Measurements from ENCODE around the gene CDK6.
"Not testable (repeated sequence)": the region's sequence is repeated elsewhere in the genome, so short reads cannot be mapped to it uniquely, and the experiment has no call there.

Gene CDK6

DNA sequence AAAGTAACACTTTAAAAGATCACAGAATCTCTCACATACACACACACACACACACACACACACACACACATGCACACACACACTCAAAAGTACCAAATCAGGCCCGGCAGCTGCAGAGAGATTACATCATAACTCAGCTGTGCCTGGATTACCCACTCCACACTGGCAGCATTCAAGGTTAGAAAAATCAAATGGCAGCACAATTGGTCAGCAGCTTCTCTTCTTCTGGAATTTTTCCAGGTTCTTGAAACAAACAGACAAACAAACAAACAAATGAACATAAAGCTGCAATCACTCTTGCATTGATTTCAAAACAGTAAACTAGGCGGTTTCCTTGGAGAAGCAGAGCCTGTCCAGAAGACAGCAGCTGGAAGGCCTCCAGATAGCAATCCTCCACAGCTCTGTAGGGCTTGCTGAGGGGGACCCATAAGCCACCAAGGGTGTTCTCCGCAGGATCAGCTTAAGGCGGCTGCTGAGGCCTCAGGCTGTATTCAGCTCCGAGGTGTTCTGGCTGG, 221.7 kb downstream of the CDK6 start:
- FAIRE-seq: no peak

DNA sequence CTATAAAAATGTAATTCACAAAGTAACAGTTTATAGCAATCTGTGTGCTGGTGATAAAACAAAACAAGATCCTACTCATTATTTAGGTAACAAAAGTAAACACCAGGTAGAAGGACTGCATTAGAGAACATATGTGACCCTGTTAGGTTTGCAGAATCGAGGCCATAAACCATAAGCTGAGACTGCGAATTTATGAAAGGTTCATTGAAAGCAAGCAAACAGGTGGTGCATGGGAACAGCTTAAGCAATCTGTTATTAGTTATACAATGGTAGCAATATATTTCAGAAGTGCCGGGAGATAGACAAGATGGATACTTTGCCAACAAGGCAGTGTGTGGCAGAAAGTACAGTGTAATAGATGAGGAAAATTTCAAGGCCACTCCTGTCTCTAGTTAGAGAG, 222.7 kb downstream of the CDK6 start:
- FAIRE-seq: no peak

DNA sequence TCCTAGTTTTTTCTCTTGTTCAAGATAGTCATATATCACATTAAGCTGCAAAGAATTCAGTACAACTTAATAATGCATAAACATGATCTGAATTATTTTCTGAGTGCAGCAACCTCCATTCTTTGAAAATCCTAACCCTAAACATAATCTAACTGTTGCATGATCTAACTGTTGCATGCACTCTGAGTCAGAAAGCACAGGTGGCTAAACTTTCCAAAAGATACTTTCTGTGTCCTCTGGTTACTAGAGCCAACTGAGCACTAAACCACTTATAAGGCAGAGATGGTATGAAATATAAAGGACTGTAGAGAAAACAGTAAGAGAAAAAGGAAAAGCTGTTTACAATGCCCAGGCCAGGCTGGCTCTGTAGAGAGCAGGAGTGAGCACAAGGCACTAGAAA, 223.2 kb downstream of the CDK6 start:
- no peak for FAIRE-seq

DNA sequence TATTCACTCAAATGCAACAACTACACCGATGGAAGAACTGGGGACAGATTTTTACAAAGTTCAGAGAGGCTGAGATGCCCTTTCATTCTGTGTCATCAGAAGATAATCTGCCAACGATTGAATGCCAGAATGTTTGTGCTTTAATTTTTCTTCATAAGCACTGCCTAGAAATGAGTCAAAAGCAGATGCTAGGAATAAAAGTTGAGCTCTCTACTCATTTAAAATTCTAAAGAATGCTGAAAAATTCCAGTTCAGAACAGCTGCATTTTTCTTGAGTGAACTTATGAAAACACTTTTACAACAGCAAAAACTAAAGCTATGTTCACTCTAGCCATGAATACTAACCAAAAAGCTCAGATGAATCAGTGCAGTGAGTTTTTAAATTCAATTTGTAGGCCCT, 223.9 kb downstream of the CDK6 start:
- FAIRE-seq: no peak

DNA sequence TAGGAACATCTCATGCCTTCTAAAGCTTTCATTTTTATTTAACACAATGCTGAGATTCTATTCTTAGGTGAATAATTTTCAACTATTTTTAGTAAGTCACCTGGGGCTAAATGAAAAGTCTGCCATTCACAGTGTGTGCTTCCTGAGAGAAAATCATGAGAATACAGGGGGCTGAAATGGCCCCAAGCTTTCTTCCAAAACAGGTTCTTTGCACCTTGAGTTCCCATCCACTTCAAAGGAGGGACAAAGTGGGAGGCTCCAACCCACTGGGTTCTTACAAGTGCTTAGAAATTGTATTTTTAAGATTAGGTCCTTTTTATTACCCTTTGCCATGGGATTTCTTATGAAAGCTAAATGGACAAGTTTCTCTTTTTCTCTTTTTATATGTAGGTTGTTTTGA, 224.6 kb downstream of the CDK6 start:
- no peak for FAIRE-seq

DNA sequence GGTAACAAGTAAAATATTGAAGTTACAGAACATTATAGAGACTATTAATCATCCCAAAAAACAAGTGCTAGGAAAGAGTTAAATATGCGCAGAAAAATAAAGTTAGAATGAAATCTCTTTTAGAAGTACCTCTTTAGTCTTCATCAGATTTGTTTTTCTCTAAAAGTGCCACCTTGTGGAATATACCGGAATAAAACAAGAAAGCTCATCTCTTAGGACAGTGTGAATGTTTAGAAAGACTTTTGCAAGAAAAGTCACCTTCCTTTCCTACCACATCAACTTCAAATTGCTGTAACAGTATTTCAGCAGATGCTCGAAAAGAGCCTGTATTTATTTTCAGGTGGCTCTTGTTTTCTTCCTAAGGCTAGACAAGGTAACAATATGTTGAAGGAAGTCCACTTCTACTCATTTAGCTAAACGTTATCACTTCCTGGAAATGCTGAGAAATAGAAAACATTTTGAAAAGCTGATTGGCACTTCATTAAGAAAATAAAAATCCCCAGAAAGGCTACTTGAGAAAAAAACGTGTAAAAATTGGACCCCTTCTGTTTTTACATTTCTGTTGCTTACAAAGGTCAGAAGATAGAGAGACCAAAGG, 226.4 kb downstream of the CDK6 start:
- FAIRE-seq: peak; percentile 28

DNA sequence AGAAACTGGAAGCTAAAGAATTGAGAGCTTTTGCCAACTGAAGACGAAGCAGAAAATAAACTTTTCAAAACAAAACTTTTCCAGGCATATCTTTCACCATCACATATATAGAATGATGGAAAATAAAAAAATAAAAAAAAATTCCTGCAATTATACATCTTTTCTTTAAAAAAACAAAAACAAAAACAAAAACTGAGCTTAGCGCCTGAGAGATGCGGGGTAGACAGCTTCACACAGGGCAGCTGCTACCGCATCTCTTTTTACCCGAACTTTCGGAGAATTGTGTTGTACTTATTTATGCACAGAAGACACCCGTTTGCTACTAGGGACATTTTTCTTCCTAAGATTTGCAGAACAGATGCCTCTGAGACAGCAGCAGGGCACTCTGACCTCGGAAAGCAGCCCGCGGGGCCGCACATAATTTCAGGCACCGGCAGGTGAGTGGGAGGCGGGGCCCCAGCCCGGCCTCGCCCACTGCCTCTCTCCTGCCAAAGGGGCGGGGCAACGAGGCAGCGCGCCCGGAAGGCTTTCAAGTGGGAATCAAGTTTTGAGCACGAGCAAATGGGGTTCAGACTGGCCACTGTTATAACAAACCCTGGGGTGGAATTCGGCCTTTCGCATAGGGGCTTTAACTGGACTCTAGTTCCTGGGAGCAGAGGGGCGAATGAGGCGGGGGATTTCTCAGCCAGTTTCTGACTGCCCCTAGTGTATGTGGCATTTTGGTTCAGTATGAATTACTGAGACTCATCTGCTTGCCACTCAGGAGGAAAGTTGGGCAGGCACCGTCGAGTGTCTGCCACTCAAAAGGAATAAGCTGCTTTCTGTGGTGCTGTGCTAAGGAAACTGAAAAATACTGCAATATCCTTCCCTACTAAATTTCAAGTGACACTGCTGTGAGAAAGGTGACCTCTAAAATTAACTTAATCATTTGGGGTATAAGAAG, 227.7 kb downstream of the CDK6 start:
- no peak for FAIRE-seq

DNA sequence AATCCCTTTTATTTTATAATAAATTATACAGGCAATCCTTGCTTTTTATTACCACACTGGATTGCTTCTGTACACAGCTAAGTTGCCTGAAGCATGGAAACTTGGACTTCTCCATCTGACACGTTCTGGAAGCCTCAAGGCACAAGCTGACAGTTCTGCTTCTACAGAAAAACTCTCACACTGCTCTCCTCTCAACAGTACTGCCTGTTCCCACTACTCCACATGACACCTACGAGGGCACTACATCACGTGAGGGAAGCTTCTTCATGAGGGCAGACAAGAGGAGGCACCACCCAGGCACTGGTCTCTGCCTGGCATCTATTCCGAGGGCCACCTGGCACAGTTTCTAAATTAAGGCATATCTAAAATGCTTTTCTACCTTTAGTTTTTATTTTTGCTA, 229.4 kb downstream of the CDK6 start:
- no peak for FAIRE-seq

DNA sequence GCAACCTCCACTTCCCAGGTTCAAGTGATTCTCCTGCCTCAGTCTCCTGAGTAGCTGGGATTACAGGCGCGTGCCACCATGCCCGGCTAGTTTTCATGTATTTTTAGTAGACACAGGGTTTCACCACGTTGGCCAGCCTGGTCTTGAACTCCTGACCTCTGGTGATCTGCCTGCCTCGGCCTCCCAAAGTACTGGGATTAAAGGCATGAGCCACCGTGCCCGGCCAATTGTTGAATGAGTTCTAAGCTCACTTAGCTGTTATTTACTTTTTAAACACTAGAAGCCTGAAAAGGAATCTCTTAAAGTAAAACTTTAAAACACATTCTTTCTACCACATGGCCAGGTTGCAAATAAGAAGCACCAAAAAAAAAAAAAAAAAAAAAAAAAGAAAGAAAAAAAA, 231.9 kb downstream of the CDK6 start:
- not testable (repeated sequence) for FAIRE-seq

DNA sequence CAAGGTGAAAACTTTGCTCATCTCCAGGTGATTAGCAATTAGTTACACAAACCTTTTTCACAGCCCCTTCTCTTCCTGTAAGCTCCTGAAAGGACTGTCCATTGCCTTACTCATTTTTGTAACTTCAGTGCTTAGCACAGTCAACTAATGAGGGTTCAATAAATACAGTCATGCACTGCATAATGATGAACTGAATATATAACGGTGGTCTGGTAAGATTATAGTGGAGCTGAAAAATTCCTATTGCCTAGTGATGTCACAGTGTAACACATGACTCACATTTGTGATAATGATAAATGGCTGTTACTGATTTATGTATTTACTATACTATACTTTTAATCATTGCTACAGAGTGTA, 233.3 kb downstream of the CDK6 start:
- FAIRE-seq: no peak

DNA sequence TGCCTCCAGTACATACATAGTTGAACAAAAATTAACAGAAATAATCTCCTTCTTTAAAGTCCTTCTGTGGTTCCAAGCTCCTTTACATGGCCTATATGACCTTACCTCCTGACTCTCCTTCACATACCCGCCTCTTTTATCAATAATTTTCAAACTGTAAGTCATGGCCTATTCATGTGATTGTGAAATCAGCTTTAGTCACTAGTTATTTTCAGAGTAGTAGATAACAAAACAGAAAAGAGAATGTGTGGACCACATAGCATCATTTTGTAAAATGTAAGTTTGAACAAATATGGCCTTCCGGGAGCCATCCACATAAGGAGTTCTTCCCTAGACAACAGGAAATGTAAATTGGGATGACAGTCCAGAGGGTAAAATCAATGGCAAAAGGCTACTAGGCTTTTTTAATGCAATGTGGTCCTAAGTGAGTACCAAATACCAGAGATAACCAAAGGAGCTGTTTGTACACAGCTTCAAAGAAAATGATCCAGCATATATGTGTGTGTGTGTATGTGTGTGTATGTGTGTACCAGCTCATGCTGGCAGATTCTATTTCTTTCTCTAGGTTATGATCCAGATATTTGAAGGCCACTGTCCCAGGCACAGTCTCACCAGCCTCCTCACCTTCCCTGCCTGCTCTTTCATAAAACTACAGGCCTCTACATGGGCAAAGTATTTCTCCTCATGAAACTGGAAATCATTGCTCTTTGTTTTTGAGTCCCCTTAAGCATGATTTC, 233.9 kb downstream of the CDK6 start:
- FAIRE-seq: no peak

DNA sequence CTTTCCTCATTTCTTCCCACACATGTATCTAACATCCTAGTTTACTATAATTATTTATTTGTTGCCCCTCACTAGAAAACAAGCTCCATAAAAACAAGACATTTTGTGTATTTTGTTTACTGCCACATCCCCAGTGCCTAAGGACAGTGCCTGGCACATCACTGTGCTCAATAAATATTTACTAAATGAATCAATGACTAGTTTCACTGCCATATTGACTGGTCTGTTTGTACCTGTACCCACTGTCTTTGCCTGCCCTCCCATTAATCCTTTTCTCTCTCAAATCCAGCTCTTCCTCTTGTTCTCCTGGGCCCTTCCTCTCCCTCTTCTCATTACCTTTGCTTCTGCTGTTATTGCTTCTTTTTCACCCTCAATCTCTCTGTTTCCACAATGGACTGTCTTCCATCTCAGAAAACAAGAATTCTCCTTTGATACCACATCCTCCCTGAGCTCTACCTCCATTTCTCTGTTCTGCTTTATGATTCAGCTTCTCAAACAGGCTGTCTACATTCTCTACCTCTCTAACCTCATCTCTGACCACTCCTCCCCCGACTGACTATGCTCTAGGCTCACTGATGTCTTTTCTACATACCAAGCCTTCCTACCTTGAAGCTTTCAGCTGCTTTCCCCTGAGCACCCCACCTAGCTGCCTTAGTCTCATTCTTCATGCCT, 237.9 kb downstream of the CDK6 start:
- FAIRE-seq: no peak

DNA sequence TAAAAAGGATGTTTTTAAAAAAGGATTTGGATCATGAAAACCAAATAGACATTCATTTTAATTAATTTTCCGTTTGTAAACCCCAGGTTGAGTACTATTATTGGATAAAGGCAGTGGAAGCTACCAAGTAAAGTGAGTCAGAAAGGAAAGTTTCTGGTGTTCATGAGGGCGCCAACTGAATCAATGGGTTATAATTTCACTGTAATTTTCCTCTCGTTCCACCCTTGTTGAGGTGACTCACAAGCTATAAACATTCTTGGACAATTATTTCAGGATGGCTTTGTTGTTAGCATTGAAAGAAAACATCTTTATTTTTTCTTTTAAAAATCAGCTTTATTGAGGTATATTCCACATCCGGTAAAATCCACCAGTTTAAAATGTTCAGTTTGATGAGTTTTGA, 241.1 kb downstream of the CDK6 start:
- no peak for FAIRE-seq

DNA sequence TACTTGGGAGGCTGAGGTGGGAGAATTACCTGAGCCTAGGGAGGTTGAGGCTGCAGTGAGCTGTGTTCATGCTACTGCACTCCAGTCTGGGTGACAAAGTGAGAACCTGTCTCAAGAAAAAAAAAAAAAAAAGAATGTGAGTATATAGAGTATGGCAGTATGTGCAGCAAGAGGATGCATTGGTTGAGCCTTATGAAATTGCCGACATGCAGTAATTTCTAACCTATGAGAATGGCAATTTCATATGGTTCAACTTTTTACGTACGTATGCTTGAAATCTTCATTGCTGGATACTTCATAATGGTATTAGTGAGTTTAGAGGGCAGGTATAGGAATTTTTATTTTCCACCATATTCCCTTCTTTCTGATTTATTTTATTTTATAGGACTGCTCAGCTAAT, 241.6 kb downstream of the CDK6 start:
- FAIRE-seq: no peak

DNA sequence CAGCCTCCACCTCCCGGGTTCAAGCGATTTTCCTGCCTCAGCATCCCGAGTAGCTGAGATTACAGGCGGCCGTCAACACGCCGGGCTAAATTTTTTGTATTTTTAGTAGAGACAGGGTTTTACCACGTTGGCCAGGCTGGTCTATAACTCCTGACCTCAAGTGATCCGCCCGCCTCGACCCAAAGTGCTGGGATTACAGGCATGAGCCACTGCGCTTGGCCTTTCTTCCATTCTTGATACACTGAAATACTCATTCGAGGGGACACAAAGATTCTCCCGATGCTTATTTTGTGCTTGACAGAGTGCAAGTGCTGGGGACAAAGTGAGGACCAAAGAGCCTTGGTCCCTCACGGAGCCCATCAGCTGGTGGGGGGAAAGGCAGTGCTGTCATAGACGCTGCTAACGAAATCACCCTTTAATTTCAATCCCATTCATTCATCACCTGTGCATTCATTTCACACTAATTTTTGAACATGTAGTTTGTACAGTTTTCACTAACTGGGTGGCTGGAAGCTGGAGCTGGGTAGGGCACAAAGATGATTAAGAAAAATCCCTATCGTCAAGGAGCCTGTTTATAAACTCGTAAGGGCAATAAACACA, 245.6 kb downstream of the CDK6 start:
- no peak for FAIRE-seq

DNA sequence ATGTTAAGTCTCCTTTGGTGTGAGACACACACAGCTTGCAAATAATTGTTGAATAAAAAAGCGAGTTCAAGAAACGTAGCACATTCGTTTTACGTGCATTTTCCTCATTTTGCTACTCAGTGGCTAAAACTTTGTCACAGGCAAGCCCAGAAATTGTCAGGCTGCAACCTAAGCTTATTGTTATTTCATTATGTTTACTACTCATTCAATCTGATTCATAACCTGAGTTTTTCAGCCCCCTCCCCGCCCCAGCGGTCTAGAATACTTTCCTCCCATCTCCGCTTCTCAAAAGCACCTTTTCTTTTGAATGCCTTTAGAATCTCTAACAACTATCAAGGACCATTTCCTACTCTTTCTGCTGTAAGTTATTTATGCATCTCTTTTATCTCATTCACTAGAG, 247.3 kb downstream of the CDK6 start:
- FAIRE-seq: no peak

DNA sequence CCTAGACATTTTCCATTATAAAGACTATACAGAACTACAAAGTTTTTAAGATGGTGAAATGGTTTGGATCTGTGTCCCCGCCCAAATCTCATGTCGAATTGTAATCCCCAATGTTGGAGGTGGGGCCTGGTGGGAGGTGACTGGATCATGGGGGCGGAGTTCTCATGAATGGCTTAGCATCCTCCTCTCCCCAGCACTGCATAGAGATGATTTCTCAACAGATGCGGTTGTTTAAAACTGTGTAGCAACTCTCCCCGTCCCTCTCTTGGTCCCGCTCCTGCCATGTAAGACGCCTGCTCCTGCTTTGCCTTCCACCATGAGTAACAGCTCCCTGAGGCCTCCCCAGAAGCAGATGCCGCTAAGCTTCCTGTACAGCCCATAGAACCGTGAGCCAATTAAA, 247.8 kb downstream of the CDK6 start:
- no peak for FAIRE-seq

DNA sequence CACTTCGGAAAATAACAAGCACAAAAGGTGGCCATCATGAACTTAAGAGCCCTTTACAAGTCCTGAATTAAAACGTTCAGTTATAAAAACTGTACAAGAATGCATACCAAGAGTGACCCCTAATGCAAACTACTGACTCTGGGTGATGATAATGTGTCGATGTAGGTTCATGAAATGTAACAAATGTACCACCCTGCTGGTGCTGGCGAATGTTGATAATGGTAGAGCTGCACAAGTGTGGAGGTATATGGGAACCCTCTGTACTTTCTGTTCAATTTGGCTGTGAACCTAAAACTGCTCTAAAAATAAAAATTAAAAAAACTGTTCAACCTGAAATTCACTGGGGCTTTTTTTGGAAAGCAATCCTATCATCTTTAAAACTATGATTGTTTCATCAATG, 249.5 kb downstream of the CDK6 start:
- FAIRE-seq: no peak

DNA sequence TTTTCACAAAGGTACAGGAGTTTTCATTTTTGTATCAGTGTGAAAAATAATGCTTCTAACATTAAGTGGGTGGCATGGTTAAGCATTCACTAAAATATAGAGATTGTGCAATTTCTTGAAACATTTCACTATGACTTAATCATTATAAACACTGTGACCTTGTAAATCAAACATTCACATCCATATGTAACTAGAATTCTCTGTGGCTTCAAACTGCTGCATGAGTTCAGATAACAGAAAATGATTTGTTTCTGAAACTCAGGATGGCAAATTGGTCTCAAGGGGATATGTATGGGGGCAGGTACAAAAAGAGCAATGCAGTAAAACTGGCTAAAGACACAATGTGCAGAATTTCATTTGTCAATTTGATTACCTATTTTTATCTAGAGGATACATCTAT, 250.0 kb downstream of the CDK6 start:
- no peak for FAIRE-seq

DNA sequence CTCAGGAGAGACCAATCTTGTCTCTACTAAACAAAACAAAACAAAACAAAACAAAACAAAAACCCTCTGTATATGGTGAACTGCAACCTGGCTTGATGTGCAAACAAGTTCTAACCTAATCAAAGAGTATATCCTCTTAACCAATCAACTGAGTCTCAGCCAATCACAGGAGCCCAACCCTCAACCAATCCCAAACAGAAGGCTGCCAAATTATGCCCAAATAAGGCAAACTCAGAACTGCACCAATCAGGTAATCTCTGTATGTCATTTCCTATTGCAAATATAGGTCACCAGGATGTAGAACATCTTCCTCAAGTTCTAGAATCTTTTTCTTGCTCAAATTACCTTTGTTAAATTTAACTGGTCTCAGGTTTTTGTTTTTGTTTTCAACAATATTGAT, 251.4 kb downstream of the CDK6 start:
- FAIRE-seq: no peak

DNA sequence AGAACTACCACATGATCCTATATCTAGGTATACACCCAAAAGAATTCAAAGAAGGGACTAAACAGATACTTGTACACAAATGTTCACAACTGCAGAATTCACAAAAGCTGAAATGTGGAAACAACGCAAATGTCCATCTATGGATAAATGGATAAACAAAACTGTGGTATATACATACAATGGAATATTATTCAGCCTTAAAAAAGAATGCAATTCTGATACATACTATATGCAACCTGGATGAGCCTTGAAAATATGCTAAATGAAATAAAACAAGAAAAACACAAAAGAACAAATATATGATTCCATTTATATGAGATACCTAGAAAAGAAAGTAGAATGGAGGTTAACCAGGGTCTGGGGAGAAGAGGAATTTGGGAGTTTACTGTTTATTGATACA, 253.4 kb downstream of the CDK6 start:
- no peak for FAIRE-seq

DNA sequence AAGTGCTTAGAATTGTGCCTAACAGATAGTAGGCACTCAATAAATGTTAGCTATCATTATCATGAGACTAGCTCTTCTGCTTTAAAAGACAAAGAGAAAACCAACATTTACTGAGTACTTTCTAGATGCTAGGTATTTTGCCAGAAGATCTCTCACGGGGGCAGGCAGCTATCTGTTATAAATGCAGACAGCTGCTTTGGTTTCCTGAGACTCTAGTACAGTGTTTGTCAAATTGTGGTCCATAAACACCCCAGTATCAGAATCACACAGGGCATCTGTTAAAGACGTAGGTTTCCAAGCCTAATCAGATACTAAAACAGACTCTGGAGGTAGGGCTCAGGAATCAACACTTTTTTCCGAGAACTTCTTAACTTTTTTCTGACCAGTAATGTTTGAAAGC, 260.1 kb downstream of the CDK6 start:
- no peak for FAIRE-seq

DNA sequence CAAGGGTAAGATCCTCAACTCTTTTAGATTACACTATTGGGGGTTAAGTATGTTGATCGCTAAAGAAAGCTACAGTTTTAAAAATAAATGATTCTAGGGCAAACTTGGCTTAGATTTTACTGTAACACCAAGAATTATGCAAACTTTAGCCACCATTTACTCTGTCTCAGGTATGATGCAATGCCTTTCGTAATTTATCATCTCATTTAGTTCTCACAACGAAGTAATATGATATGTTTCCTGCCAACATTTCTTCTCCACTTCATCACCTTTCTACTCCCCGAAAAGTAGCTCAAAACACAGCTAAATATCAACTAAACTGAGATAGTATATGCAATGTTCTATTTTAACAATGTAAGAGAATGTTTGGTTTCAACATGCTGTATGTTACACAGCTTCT, 267.2 kb downstream of the CDK6 start:
- FAIRE-seq: no peak
